Measurements from ENCODE around the gene ERBB4. TPM values are rescaled to one million over a fixed set of nuclear protein-coding genes. Genes with fewer than 3 reads are reported as not detected.

Gene ERBB4
- total and polyA plus RNA-seq, 7 donors: under 0.01 to 0.33 (median 0.08) TPM; not detected in 1

DNA sequence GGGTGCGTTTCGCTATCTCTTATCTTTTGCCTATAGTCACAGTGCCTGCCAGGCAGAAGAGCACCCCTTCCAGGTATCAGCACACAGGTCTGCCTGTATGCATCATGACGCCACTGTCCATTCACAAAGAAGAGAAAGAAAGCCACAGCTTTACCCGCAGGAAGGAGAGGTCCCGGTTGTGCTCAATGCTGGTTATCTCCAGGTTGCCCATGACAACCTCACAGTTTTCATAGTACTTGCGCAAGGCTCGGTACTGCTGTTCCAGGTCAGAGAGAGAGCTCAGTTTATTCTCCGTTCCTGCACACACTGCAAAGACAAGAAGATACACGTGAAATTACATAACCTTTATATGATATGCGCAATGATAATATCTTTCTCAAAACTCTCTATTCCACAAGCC, 414.0 kb downstream of the ERBB4 start:
- Histone ChIP-seq H3K9me3 (no peaks in the 10 kb centered on the region), H3K4me3 (no peak overlapping the region), H3K4me1 (no peaks in the 10 kb centered on the region), H3K27ac (no peak overlapping the region), H3K27me3 (no peaks in the 10 kb centered on the region), H3K36me3 (no peaks in the 10 kb centered on the region)
- no peak for TF ChIP-seq EP300 (IDR thresholded peaks at IDR 0.05)
- TF ChIP-seq POLR2AphosphoS5 (IDR thresholded peaks at IDR 0.05): no peak
- TF ChIP-seq, protein P1, sequence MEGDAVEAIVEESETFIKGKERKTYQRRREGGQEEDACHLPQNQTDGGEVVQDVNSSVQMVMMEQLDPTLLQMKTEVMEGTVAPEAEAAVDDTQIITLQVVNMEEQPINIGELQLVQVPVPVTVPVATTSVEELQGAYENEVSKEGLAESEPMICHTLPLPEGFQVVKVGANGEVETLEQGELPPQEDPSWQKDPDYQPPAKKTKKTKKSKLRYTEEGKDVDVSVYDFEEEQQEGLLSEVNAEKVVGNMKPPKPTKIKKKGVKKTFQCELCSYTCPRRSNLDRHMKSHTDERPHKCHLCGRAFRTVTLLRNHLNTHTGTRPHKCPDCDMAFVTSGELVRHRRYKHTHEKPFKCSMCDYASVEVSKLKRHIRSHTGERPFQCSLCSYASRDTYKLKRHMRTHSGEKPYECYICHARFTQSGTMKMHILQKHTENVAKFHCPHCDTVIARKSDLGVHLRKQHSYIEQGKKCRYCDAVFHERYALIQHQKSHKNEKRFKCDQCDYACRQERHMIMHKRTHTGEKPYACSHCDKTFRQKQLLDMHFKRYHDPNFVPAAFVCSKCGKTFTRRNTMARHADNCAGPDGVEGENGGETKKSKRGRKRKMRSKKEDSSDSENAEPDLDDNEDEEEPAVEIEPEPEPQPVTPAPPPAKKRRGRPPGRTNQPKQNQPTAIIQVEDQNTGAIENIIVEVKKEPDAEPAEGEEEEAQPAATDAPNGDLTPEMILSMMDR (IDR thresholded peaks at IDR 0.05): no peak
- TF ChIP-seq POLR2A (IDR thresholded peaks at IDR 0.05): no peak
- intact Hi-C loops (cut with DNase I): no loop called here
- WGBS, 2 donors: 41 to 66% methylated on average over 10 of the region's 10 CpGs
- DNase-seq: no peak

- TF ChIP-seq EP300 (IDR thresholded peaks at IDR 0.05): no peak
- no peak for TF ChIP-seq POLR2A (IDR thresholded peaks at IDR 0.05)
- no peak for TF ChIP-seq POLR2AphosphoS5 (IDR thresholded peaks at IDR 0.05)
- TF ChIP-seq, protein P1 (IDR thresholded peaks at IDR 0.05): no peak
- WGBS, 2 donors: 28 to 62% methylated on average over 2 of the region's 2 CpGs
- Histone ChIP-seq H3K9me3 (no peaks in the 10 kb centered on the region), H3K36me3 (no peaks in the 10 kb centered on the region), H3K27ac (no peak overlapping the region), H3K4me1 (no peaks in the 10 kb centered on the region), H3K4me3 (no peak overlapping the region), H3K27me3 (no peaks in the 10 kb centered on the region)
- DNase-seq: no peak
- intact Hi-C loops (cut with DNase I): no loop called here
These were observed 419.0 kb downstream of the ERBB4 start for GRCh38 chr2:212119591-212119990.

GRCh38 chr2:212117926-212118325, 420.7 kb downstream of the ERBB4 start:
- intact Hi-C loops (cut with DNase I): no loop called here

GRCh38 chr2:212114489-212114888, 424.1 kb downstream of the ERBB4 start:
- no peaks in the 10 kb centered on the region for H3K9me3 ChIP-seq
- H3K27ac ChIP-seq: no peak overlapping the region
- H3K27me3 ChIP-seq: no peaks in the 10 kb centered on the region
- intact Hi-C loops (cut with DNase I): no loop called here
- H3K36me3 ChIP-seq: no peaks in the 10 kb centered on the region
- TF ChIP-seq POLR2AphosphoS5 (IDR thresholded peaks at IDR 0.05) (no peak), EP300 (IDR thresholded peaks at IDR 0.05) (no peak), POLR2A (IDR thresholded peaks at IDR 0.05) (no peak)
- TF ChIP-seq, protein P1 (IDR thresholded peaks at IDR 0.05): no peak
- DNase-seq: no peak
- H3K4me3 ChIP-seq: no peak overlapping the region
- WGBS, 2 donors: 93 to 97% methylated on average over 1 of the region's 1 CpG
- H3K4me1 ChIP-seq: no peaks in the 10 kb centered on the region

More at GRCh38 chr2:212117926-212118325, 420.7 kb downstream of the ERBB4 start:
- no peak overlapping the region for H3K4me3 ChIP-seq
- WGBS, 2 donors: 52 to 59% methylated on average over 2 of the region's 2 CpGs
- no peaks in the 10 kb centered on the region for H3K4me1 ChIP-seq
- TF ChIP-seq POLR2AphosphoS5 (IDR thresholded peaks at IDR 0.05): no peak
- TF ChIP-seq, protein P1 (IDR thresholded peaks at IDR 0.05): no peak
- TF ChIP-seq POLR2A (IDR thresholded peaks at IDR 0.05): no peak
- no peak for TF ChIP-seq EP300 (IDR thresholded peaks at IDR 0.05)
- no peak for DNase-seq
- no peaks in the 10 kb centered on the region for H3K27me3 ChIP-seq
- no peak overlapping the region for H3K27ac ChIP-seq
- no peaks in the 10 kb centered on the region for H3K36me3 ChIP-seq
- H3K9me3 ChIP-seq: no peaks in the 10 kb centered on the region

- no peaks in the 10 kb centered on the region for H3K36me3 ChIP-seq
- no peak for DNase-seq
- TF ChIP-seq, protein P1 (IDR thresholded peaks at IDR 0.05): no peak
- TF ChIP-seq POLR2A (IDR thresholded peaks at IDR 0.05): no peak
- no peak for TF ChIP-seq EP300 (IDR thresholded peaks at IDR 0.05)
- TF ChIP-seq POLR2AphosphoS5 (IDR thresholded peaks at IDR 0.05): no peak
- no peak overlapping the region for H3K4me3 ChIP-seq
- WGBS, 2 donors: 73 to 84% methylated on average over 3 of the region's 3 CpGs
- no peak overlapping the region for H3K27ac ChIP-seq
- H3K4me1 ChIP-seq: no peaks in the 10 kb centered on the region
- no peaks in the 10 kb centered on the region for H3K9me3 ChIP-seq
- intact Hi-C loops (cut with DNase I): no loop called here
- no peaks in the 10 kb centered on the region for H3K27me3 ChIP-seq
These were observed 426.2 kb downstream of the ERBB4 start for GRCh38 chr2:212112401-212112800.
